NOMO-1 treated with DMSO at 0.1 percent for 48 hours (cell line): Measurements from ENCODE around the gene SYNJ1.

Experiments used
- DNase-seq: peaks from one replicate; lab custom pipeline; 2025; ENCODE audit not compliant: unreplicated experiment; lab: John Stamatoyannopoulos, UW

Gene SYNJ1

DNA sequence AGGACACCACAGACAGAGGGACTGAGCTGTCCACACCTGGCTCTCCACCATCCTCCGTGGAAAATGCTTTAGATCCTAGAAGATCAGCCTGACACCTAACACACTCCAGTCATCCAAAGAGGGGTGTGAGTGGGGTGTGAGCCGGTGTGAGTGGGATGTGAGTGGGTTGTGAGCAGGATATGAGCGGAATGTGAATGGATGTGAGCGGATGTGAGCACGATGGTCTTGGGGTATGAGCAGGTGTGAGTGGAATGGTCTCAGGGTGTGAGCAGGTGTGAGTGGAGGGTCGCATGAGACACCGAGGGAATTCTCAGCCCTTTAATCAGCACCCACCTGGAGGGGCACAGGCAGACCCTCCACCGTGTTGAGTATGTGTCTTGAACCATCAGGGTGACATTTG, 143.3 kb downstream of the SYNJ1 start:
- no peak for DNase-seq

DNA sequence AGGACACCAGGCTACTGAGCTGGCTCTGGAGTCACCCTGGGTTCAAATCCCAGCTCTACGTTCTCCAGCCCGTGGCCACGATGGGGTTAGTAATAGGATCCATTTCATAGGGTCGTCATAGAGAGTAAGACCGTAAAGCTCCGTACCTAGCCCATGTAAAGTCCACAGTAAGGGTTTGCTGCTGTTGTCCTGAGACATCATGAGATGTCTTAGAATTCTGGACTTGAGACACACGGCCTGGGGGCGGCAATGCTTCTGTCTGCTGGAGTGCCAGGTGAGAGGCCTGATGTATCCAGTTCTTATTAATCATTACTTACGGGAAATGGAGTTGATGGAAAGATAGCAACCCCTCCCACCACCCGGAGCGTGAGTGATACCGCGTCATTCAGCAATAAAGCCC, 146.1 kb downstream of the SYNJ1 start:
- DNase-seq: no peak

GRCh38 chr21:32580949-32581348, 146.9 kb downstream of the SYNJ1 start:
- DNase-seq: no peak
